Activated CD4-positive, alpha-beta T cell treated with anti-CD3 and anti-CD28 coated beads, Interleukin-2, amount 50 U/mL, for 24 hours (primary cell): ENCODE results near the gene VANGL1.

Source experiments
- DNase-seq, 2 donors: peaks; one replicate each; pipeline ENCODE4 v3.0.0-alpha.2; 2020; ENCODE audit warnings: low read depth in 1 of 2, low spot score in 1 of 2

Gene VANGL1

GRCh38 chr1:115643666-115644065 is 1.9 kb downstream of the VANGL1 start:
- no peak for DNase-seq

DNA sequence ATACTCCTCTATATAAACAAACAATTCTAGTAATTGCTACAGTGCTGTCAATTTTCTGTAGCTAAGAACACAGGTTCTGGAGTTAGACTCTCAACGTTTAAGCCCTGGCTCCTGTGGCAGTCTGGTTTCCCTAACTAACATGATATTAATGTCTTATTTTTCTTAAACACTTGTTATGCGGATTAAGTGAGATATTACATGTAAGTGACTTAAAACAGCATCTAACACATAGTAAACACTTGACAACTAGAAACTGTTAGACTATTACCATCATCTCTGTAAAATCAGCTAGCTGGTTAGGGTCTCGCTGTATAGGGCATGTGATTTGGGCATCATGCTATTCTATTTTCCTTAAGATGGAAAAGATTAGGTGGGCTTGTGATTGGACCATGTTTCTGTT is 2.3 kb downstream of the VANGL1 start:
- no peak for DNase-seq

GRCh38 chr1:115647047-115647446 is 5.3 kb downstream of the VANGL1 start:
- DNase-seq: no peak

DNA sequence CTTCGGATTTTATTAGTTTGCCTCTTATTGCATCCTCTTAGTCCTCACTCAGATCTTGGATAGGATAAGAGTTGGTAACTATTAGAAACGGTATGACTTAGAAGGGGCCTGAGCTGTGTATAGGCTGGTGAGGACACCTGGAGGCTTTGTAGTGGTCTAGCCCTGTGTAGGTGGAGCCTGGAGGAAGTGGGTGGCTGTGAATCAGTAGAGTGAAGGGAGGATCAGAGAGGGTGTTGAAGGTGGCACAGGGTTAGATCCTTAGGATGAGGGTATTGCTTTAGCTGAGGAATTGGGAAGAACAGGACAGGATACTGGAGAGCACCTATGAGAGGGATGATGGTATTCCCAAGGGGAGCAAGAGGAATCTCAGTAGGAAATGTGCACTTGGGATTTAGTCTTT is 5.7 kb downstream of the VANGL1 start:
- DNase-seq: no peak

DNA sequence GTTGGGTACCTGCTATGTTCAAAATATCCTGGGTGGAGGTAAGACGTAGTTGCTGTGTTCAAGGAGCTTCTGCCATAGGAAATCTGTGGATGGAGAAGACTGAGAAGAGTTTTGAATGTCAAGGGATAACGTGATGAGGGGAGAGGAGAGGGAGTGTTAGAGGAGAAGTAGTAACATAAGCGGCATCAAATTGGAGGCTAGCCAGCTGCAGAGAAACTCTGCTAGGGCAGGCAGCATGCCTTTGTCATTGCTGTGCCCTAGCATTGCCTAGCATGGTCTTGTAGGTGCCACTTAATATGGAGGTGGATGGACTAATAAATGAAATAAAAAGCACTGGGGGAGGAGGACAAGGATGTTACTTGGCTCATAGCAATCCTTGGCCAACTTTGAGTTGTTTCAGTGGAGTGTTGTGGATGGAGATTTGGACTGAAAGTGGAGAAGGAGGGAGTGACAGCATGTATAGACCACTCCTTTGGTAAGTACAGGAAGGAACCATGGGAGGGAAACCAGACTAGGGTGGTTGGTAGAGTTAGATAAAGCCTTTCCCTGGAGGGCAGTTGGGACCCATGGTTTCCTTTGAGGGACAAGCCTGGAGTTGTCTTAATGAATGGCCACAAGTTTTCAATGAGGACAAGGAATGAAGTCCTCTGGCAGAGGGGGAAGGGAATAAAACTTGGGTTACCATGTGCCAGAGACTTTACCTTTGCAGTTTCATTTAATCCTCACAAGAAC is 6.3 kb downstream of the VANGL1 start:
- no peak for DNase-seq

DNA sequence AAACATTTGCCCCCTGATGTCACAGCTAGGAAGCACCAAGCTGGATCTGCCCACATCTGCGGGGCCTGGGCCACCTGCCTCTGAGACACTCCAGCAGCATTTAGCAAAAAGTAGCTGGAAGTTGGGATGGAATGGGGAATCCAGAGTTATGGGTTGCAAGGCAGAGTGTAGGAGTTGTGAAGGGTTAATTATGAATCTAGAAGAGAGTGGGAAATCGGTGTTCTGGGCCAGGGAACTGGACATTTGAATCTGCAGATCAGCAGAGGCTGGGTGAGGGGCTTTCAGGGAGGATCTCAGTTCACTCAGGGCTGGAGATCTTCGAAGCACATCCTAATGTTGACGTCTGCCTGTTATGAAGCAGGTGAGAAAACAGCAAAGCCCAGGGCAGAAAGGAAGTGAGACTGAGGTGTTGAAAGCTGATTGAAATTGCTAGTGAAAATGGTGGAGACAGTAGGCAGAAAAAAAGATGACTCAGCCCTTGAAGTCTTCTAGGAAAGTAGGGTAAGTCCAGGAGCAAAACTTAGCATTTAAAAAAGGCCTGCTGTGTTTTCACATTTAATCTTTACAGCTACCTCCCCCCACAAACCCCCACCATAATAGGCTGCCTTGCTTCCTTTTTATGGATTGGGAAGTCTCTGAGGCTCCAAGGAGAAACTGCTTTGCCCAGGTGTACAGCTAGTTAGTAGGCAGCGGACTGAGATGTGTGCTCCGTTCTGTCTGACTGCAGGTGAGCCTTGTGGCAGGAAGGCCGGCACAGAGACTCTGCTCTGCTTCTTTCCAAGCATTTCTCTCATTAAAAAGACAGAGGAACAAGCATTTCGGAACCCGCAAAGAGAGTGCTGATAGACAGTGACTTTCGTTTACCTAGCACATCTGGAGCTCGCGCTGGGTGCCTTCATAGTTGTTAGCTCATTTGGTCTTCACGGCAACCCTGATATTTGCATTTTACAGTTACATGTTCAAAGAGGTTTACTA is 7.2 kb downstream of the VANGL1 start:
- DNase-seq: peak in 1 of 2 donors; percentile 22

DNA sequence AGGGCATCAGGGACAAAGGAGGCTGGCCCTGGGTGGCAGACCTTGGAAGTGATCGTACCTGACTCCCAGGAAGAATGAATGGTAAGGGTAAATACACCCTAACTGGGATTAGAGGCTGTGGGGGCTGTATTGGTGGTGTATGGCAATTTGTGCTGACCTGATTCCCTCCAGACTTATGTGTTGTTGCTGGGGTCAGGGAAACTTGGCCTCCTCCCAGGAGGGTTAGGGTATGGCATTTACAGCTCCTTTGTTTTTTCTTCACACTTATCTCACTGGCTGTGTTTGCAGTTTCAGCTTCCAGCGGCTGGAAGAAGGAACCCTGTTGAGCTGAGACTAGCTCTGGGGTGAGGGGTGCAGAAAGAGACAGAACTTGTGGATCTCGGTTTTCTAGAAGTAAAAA is 8.2 kb downstream of the VANGL1 start:
- no peak for DNase-seq

- DNase-seq: no peak
These were observed 9.2 kb downstream of the VANGL1 start for GRCh38 chr1:115650961-115651360.

DNA sequence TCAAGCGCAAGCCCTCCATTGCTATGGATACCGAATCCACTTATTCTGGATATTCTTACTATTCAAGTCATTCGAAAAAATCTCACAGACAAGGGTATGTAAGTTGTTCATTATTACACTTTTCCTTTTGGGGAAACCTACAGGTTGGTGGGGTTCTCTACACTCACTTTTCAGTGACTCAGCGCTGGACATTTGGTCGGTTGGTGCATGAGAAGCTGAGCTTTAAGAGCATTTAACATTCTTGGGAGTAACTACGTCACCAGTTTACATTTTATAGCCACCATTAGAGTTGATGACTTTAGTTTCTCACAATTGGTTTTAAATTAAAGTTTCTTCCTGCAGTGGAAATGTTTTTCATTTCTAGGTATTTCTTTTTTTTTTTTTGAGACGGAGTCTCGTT is 9.6 kb downstream of the VANGL1 start:
- no peak for DNase-seq

DNA sequence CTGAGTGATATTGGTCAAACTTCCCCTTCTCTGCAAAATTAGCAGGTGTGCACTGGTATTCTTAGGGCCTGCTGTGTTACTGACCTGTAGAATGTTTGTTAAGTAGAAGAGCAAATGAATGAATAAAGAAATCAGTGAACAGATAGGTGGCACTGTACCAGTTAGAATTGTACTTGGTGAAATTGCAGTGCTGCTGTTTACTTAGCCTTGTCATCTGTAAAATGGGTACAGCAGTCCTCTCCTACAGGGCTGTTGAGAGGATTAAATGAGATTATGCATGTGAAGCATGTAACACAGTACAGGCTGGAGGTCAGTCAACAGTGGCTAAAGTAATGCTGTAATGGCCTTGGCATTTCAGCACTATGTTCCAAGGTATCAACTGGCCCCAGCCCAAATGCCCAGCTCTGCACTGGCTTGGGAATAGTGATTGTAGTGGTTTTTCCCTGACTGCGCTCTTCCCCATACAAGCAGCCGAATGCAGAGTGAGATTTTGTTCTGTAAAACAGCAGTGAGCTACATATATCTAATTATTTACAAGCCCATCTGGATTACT is 10.5 kb downstream of the VANGL1 start:
- DNase-seq: no peak

- no peak for DNase-seq
These were observed 12.4 kb downstream of the VANGL1 start for GRCh38 chr1:115654125-115654524.

- DNase-seq: no peak
These were observed 13.0 kb downstream of the VANGL1 start for GRCh38 chr1:115654663-115655305.

DNA sequence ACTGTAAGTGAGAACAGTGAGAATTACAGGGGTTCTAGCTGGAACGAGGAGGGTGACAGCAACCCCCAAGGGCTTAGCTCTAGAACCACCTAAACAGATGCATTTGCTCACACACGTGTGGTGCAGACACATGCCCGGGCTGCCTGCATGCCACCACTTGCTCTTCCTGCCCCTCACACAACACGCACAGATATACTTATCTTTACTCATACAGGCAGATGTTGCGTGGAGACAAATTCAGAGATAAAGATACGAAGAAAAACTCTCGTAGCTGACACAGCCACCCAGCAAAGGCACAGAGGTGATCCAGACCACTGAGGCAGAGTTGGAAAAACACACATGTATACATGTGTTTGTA is 13.5 kb downstream of the VANGL1 start:
- DNase-seq: no peak

DNA sequence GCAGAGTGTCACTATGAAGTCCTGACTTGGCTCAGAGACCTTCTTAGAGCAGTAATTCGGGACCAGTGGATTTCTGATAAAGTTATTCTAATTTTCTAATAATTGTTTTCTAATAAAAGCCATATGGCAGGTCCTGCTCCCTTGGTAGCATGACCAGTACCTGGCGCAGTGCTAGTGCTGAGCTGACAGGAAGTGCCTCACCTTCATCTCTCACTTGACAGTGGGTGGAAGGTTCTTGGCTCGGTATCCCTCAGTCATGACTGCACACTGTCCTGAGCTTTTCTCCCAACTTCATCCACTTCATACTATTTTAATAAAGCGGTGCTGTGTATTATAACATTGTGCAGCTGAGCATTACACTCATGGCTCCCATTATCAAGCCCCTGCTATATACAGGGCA is 14.1 kb downstream of the VANGL1 start:
- DNase-seq: no peak

- no peak for DNase-seq
These were observed 14.8 kb downstream of the VANGL1 start for GRCh38 chr1:115656461-115657077.

DNA sequence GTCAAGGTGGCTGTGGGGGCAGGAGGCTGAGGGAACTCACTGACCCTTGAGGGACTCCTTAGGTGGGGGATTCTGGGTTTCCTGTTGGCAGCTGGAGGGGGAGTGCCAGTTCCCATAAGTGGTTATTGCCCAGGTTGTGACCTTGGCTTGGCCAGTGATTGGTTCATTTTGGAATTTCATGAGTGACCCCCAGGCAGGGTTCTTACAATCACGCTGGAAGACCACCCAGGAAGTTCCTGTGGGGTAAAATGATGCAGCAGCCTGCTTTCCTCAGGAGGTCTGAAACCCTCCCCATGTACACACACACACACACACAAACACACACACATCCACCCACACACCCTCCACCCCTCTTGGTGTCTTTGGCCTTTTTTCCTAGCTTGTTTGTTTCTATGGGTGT is 16.9 kb downstream of the VANGL1 start:
- no peak for DNase-seq

GRCh38 chr1:115660151-115660550 is 18.4 kb downstream of the VANGL1 start:
- no peak for DNase-seq

GRCh38 chr1:115661157-115661556 is 19.4 kb downstream of the VANGL1 start:
- no peak for DNase-seq

- no peak for DNase-seq
These were observed 23.7 kb downstream of the VANGL1 start for GRCh38 chr1:115665319-115666096.

DNA sequence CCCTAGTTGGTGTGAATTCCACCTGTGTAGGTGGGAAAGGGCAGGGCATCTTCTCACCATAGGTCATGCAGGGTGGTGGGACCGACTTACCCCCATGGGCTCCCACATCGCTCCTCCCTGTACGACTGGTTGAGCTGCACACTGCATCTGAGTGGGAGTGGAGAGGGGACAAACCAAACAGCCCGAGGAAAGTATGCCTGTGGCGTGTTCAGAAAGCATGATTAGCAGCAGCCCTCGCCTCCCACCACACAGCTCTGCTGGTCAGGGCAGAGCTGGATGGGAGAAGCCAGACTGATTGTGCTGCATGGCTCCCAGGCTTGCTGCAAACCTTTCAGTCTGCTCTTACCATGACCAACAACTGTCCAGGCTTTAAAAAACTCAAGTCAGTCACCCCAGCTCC is 24.4 kb downstream of the VANGL1 start:
- DNase-seq: no peak
